Measurements from ENCODE around the gene FLOT2. TPM values are rescaled to one million over a fixed set of nuclear protein-coding genes. Genes with fewer than 3 reads are reported as not detected.

Gene FLOT2
- total and polyA plus RNA-seq, 10 of the 15 experiments (the other 5 are each of a cell fraction or from before 2014, with no cell fraction given): 56.8 to 302 (median 149) TPM

DNA sequence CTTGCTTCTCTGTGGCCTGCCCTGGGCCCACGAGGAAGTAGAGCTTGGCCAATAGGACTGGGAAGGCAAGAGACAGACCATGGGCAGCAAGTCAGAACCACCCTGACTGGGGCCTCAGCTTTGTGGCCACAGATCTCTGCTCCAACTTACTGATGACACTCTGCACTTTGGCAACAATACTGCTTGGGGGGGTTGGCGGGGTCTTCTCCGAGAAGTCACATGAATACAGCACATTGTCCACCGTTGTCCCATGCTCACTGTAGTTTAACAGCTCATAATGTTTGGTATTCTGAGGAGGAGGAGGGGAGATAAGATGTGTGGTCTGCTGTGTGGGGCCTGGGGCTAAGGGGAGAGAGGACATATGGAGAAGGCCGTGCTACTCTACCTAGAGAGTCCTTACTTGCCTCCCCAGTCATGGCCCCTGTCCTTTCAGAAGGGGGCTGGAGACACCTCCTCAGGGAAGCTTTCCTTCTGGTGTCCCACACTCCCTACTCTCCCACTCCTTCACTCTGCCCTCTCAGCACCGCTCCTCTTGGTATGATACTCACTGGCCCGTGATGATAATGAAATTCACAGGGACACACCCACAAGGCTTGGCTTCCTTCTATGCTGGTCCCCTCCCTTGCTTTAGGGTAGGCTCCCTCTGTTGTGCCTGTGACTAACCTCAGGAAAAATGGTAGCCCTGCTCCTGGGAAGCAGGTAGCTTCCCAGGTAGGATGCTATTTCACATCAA, 9.3 kb upstream of the FLOT2 start:
- POLR2A ChIA-PET: interaction anchor here (0.6 to 1.8 kb wide), 4 partner anchors 9 to 216 kb away, joined by 3 to 6 read pairs (median 4); partner anchors contain the start of genes FAM222B and FLOT2

DNA sequence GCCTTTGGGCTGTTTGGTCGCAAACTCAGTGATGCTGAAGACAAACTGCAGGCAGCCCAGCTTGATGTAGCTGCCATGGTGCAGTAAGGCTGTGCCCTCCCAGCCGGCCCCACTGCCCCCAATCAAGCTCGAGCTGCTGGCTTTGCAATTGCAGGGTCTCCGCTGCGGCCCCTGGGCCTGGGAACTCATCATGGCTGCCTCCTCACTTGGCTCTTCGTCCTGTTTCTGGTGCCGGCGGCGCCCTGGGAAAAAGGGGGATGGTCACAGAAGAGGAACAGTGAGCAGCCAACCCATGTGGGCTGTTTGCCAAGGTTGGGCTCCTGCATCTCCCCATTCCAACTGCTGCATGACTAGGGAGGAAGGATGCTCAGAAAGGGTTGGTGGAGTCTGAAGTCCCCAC, 8.7 kb upstream of the FLOT2 start:
- Histone ChIP-seq H4K20me1 (ENCODE audit: control insufficient read depth, insufficient read depth) (no peaks in the 10 kb centered on the region), H3K27me3 (replicated peaks in 1 of 2; ENCODE audit: control insufficient read depth in 2 of 2, insufficient read depth in 2 of 2, low read length in 1 of 2) (no peaks in the 10 kb centered on the region), H3K9ac (ENCODE audit: control insufficient read depth, insufficient read depth, low read length) (no peak overlapping the region), H3K36me3 (ENCODE audit: control insufficient read depth in 2 of 2, insufficient read depth in 2 of 2, low read length in 1 of 2) (peaks cover 24 to 32% of the 10 kb centered on the region in 2 experiments), H2AFZ (ENCODE audit: control insufficient read depth, low read depth, low read length) (no peak overlapping the region), H3K9me3 (replicated peaks; ENCODE audit: control insufficient read depth, insufficient read depth, low read length) (no peaks in the 10 kb centered on the region), H3K79me2 (ENCODE audit: control insufficient read depth, insufficient read depth, low read length) (peaks cover 3% of the 10 kb centered on the region), H3K4me3 (no peak overlapping the region), H3K4me2 (ENCODE audit: control insufficient read depth, insufficient read depth) (no peak overlapping the region), H3K4me1 (ENCODE audit: control insufficient read depth, insufficient read depth, low read length) (peaks cover 4% of the 10 kb centered on the region), H3K27ac (ENCODE audit: control insufficient read depth, insufficient read depth) (no peak overlapping the region)
- ATAC-seq: no peak
- WGBS (ENCODE audit: insufficient coverage, insufficient replicate concordance, low lambda C conversion rate, missing lambda C conversion rate): 92% methylated on average over 9 of the region's 9 CpGs
- no TSS peak for BruUV-seq (replicated peaks)
- ChIA-PET RAD21 (ENCODE audit: unreplicated experiment) (no interaction called here), POLR2A (no interaction called here), SMC1A (ENCODE audit: uncharacterized antibody, unreplicated experiment) (interaction anchor here (0.9 to 1.1 kb wide), 2 partner anchors 35 to 143 kb away, joined by 3 read pairs; no protein-coding TSS in a partner anchor), CTCF (interaction anchor here (8.0 to 17.3 kb wide), 2 partner anchors 57 to 143 kb away, joined by 57 to 175 read pairs; no protein-coding TSS in a partner anchor)
- FAIRE-seq: no peak
- TF ChIP-seq NFYA (IDR thresholded peaks at IDR 0.05; ENCODE audit: borderline replicate concordance, low read depth, low read length) (no peak), POLR2A (IDR thresholded peaks at IDR 0.05; ENCODE audit: low read depth, low read length) (0 out of 2 replicates have a peak, but pooled peaks have one; percentile 35)
- in situ Hi-C loops (cut with MboI) (no loop called here), intact Hi-C loops (cut with micrococcal nuclease; ENCODE audit: unreplicated experiment) (no loop called here)
- no peak for DNase-seq (ENCODE audit: low read depth, low spot score)

More for the DNA sequence above, 9.3 kb upstream of the FLOT2 start:
- FAIRE-seq: no peak
- peaks cover 28 to 38% of the 10 kb centered on the region in 2 experiments for H3K36me3 ChIP-seq (ENCODE audit: control insufficient read depth in 2 of 2, insufficient read depth in 2 of 2, low read length in 1 of 2)
- no peak overlapping the region for H3K4me3 ChIP-seq
- intact Hi-C loops (cut with micrococcal nuclease; ENCODE audit: unreplicated experiment): no loop called here
- no peak overlapping the region for H3K9ac ChIP-seq (ENCODE audit: control insufficient read depth, insufficient read depth, low read length)
- no peaks in the 10 kb centered on the region for H3K27me3 ChIP-seq (replicated peaks in 1 of 2; ENCODE audit: control insufficient read depth in 2 of 2, insufficient read depth in 2 of 2, low read length in 1 of 2)
- 0 out of 2 replicates have a peak, but pooled peaks cover 2% of the 10 kb centered on the region for H3K4me1 ChIP-seq (ENCODE audit: control insufficient read depth, insufficient read depth, low read length)
- ChIA-PET CTCF (interaction anchor here (1.5 to 17.3 kb wide), 4 partner anchors 11 to 157 kb away, joined by 6 to 175 read pairs (median 32); no protein-coding TSS in a partner anchor), RAD21 (ENCODE audit: unreplicated experiment) (interaction anchor here (1.1 to 1.2 kb wide), 2 partner anchors 58 to 143 kb away, joined by 4 to 6 read pairs; no protein-coding TSS in a partner anchor), SMC1A (ENCODE audit: uncharacterized antibody, unreplicated experiment) (interaction anchor here (0.6 to 3.2 kb wide), 6 partner anchors 9 to 281 kb away, joined by 3 to 22 read pairs (median 4); partner anchors contain the start of genes FAM222B and FLOT2)
- 93% methylated on average over 7 of the region's 7 CpGs for WGBS (ENCODE audit: insufficient coverage, insufficient replicate concordance, low lambda C conversion rate, missing lambda C conversion rate)
- no peak overlapping the region for H2AFZ ChIP-seq (ENCODE audit: control insufficient read depth, low read depth, low read length)
- TF ChIP-seq POLR2AphosphoS5 (IDR thresholded peaks at IDR 0.05; ENCODE audit: low read length) (0 out of 2 replicates have a peak, but pooled peaks have one; percentile 7), TBL1XR1 (IDR thresholded peaks at IDR 0.05; ENCODE audit: low read depth, low read length) (no peak)
- H3K4me2 ChIP-seq (ENCODE audit: control insufficient read depth, insufficient read depth): no peak overlapping the region
- BruUV-seq (replicated peaks): no TSS peak
- ATAC-seq: no peak
- no peak overlapping the region for H3K27ac ChIP-seq (ENCODE audit: control insufficient read depth, insufficient read depth)
- DNase-seq (ENCODE audit: low read depth, low spot score): no peak
- no peaks in the 10 kb centered on the region for H4K20me1 ChIP-seq (ENCODE audit: control insufficient read depth, insufficient read depth)
- no peaks in the 10 kb centered on the region for H3K9me3 ChIP-seq (replicated peaks; ENCODE audit: control insufficient read depth, insufficient read depth, low read length)
- H3K79me2 ChIP-seq (ENCODE audit: control insufficient read depth, insufficient read depth, low read length): peaks cover 2% of the 10 kb centered on the region; the same call in 1 of the 2 replicates
- in situ Hi-C loops (cut with MboI): no loop called here

All from GM12878 (cell line).